ENCODE measurements around the gene DENND1C.

Gene DENND1C

DNA sequence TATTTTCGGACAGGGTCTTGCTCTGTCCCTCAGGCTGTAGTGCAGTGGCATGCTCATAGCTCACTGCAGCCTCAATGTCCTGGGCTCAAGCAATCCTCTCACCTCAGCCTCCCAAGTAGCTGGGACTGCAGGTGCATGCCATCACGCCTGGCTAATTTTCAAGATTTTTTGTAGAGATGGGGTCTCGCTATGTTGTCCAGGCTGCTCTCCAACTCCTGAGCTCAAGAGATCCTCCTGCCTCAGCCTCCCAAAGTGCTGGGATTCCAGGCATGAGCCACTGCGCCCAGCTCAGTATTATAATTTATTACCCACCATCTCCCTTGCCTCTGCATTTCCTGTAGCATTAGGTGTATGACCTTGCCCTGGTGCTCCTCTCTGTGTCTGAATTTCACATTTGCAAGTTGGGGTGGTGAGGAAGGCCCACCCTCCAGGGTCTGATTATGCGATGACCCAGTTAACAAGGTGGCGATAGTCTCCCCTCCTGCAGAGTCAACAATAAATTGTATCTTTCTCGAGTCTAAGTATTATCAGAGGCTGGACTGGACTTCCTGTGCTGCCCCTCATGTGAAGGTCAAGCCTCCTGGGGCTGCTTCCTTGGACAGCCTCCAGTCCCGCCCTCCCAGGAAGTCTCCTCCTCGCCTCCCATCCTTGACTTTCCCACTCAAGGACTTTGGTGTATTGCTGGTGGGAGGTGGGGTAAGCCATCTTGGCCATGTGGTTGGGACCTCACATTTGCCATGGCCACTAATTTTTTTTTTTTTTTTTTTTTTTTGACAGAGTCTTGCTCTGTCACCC is 22.0 kb upstream of the DENND1C start:
- DNase-seq: no peak

DNA sequence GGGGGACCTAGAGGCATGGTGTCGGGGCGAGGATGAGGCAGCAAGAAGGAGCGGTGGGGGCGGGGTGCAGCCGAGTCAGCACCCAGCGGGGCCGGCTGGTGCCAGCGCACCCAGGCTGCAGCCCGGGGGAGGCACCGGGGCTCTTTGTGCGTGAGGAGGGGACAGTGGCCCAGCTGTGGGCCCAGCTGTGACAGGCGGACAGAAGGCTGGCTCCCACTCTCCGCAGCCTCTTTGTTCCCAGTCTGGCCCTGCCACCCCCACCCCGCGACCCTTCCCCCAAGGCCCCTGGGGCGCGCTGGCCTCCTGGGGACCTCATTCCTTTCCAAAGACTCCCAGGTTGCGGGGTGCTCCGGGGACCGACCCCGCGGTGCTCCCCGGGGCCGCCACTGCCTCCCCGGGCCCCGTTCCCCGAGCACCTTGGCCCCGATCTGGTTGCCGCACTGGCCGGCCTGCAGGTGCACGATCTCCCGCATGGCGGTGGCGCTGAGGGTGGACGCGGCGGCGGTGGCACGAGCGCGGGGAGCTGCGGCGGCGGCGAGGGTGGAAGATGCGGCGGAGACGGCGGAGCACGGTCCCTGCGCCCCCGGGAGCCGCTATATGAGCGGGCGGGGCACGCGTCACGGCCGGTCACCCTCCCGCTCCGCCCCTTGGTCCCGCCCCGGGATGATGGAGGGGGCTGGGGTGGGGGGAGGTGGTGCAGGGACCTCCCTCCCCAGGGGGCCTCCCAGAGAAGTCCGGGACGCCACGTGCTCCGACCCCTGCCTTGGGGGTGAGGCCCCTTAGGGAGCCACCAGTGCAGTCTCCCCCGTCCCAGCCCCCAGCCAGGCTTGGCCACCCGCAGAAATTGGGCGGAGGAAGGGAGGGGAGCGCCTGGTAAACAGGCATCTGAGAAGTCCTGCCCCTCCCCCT is 20.4 kb upstream of the DENND1C start, which contains the start of gene TUBB4A:
Gene TUBB4A (minus strand): TSS at position 570 of the 909 bp plus-strand sequence. CDS start 97 bp downstream, at position 473.
- DNase-seq: no peak

DNA sequence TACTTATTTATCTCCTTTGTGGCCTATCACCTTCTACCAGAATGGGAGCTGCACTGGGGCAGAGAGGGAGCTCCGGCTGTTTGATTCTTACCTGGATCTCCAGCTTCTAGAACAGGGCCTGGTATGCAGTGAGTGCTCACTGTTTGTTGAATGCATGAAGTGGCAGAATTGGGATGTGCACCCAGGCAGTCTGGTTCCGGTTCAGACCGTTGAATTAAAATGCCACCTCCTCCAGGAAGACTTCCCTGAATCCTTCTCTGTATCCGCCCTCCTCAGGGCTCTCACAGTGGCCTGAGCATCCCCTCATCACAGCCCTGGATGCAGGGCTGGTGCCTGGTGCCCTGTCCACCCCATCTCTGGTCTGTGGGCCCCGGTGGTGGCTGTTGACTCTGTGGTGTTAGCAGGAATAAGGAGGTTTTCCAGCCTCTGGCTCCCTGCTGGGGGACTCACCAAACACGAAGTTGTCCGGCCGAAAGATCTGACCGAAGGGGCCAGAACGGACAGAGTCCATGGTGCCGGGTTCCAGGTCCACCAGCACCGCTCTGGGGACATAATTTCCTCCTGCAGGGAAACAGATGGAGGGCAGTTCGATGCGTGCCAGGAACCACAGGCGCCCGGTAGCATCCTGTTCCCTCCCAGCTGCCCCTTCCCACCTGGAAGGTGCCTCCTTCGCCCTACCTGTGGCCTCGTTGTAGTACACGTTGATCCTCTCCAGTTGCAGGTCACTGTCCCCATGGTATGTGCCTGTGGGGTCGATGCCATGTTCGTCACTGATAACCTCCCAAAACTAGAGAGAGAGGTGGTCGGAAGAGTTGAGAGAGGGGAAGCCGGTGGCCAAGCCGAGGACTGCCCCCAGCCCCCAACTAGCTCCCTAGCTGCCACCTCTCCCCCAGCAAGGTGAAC is 19.5 kb upstream of the DENND1C start:
- DNase-seq: no peak

GRCh38 chr19:6499052-6499790 is 17.6 kb upstream of the DENND1C start:
- no peak for DNase-seq

DNA sequence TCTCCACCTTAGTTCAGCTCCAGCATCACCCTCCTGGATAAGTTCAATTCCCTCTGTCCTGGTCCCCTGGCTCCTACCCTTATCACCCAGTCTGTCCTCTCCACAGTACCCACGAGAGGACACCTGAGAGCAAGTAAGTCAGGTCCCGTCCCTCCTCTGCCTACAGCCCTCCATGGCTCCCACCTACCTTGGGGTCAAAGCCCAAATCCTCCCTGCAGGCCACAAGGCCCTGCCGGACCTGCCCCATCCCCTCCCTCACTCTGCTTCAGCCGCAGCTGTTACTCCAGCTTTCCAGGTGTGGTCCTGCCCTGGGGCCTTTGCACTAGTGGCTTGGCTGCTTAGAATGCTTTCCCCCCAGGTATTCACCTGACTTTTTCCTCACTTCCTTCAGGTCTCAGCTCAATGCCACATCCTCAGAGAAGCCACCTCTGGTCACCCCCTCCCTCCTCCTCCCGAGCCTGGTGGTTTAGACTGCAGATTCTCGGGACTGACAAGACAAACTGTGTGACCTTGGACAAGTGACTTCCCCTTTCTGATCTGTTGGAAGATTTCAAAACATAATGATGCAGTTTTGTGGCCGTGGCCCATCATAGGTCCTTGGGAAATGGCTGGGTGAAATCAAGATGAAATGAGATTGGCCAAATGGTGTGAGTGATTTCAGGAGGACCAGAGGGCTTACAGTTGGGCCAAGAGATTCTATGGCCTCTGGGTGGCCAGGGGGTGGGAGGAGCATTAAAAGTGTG is 16.9 kb upstream of the DENND1C start:
- DNase-seq: no peak

DNA sequence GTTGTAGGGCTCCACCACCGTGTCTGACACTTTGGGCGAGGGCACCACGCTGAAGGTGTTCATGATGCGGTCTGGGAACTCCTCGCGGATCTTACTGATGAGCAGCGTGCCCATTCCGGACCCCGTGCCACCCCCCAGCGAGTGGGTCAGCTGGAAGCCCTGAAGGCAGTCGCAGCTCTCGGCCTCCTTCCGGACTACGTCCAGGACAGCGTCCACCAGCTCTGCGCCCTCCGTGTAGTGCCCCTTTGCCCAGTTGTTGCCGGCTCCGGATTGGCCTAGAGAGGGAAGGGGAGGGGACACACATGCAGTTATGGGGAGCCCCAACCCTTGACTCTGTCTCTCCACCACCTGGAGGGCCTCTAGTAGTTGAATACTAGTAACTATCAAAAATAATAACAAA is 14.4 kb upstream of the DENND1C start:
- no peak for DNase-seq

DNA sequence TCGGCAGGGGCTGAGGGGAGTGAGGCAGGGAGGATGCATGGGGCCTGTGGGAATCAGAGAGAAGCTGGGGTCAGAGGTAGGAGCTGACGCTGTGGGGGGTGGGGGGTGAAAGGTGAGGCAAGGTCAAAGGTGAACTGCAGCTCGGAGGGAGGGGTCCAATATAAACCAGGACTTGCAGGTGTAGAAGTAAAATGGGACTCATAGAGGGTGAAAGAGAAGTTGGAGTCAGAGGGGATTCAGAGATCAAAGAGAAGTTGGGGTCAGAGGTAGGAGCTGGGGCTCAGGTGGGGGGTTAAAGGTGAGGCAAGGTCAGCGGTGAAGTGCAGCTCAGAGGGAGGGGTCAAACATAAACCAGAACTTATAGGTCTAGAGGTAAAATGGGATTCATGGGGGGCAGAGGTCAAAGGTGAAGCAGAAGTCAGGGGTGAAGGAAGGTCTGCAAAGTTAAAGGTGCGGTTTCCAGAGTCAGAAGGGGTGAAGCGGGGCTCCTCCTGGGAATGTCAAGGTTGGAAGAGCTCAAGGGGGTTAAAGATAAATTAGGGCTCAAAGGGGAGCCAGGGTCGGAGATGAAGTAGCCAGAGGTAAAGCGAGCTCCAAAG is 12.9 kb upstream of the DENND1C start:
- DNase-seq: no peak

DNA sequence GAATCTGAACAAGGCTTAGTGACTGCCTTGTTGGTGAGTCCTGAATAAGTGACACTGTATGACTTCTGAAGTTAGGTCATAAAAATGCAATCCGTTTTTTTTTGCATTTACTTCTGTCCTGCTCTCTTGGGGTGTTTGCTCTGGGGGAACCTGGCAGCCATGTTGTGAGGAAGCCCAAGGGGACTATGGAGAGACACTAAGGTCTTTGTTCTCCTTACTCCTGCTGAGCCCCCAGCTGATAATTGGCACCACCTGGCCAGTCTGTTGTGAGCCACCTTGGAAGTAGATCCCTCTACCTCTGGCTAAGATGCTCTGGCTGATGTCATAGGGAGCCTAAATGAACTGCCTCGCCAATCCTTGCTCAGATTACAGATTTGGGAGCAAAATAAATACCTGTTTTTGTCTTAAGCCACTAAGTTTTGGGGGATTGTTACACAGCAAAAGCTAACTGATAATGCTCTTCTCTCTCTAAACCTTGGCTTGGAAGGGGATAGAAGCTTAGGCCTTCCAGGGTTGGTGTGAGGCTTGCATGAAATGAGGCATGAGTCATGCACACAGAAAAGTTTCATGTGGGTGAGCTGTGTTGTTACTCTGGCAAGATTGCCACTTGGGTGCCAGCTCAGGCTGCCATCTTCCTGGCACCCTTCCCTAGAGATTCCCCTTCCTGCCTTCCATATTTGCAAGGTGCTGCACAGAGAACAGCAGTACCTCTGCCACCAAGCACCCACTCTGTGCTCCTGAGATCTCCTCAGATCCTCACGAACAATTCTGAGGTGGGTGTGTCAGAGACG is 10.4 kb upstream of the DENND1C start:
- DNase-seq: no peak

GRCh38 chr19:6490134-6490533 is 8.5 kb upstream of the DENND1C start:
- no peak for DNase-seq

- no peak for DNase-seq
Observed at GRCh38 chr19:6489278-6490061, 7.9 kb upstream of the DENND1C start.

DNA sequence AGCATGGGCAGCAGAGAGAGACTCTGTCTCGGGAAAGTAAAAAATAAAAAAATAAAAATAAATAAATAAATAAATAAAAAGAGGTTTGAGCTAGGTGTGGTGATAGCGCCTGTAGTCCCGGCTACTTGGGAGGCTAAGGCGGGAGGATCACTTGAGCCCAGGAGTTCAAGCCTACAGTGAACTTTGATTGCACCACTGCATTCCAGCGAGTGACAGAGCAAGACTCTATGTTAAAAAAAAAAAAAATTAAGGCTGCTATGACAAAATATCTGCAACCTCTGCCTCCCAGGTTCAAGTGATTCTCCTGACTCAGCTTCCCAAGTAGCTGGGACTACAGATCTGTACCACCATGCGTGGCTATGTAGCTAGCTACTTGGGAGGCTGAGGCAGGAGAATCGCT is 3.2 kb upstream of the DENND1C start:
- DNase-seq: no peak

DNA sequence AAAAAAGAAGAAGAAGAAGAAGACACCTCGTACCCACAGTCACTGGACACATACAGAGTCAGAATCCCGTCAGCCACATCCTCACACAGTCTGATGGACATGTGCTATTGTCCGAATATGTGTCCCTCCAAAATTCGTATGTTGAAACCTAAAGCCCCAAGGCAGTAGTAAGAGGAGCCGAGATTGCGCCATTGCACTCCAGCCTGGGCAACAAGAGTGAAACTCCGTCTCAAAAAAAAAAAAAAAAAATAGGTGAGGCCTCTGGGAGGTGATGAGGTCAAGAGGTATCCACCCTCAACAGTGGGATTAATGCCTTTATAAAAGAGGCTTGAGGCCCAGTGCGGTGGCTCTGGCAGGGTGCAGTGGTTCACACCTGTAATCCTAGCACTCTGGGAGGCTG is 2.6 kb upstream of the DENND1C start:
- no peak for DNase-seq

DNA sequence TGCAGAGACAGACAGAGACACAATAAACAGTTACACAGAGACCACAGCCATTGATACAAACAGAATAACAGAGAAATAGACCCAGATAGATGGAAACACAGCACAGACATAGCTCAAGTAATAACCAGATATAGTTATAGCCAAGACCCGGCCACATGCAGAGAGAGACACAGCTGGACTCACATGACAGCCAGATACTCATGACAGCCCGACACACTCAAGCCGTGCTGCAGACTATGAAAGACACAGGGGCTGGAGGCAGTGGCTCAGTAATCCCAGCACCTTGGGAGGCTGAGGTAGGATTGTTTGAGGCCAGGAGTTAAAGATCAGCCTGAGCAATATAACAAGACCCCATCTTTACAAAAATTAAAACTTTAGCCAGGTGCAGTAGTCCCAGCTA is 1.6 kb upstream of the DENND1C start:
- DNase-seq: no peak

GRCh38 chr19:6482343-6482686 is 728 bp upstream of the DENND1C start:
- no peak for DNase-seq

DNA sequence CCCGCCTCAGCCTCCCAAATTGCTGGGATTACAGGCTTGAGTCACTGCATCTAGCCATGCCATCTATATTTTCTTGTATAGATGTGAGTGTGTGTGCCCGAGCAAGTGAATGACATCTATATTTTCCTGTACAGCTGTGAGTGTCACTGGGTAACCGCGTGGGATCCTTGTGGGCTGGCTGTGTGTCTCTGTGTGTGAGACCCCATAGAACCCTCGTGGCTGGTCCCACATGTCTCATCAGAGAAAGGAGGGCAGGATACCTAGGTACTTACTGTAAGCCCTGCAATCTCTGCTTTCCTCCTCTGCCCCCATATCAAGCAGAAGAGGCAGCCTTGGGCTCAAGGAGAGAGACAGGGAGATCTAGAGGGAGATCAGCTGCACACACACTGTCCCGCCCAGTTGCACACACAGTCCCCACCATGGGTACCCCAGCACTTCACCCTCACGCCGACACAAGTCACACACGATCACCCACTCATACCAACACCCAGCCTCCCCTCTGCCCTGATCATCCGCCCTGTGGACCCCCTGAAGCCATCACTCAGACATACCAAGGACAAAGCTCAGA is 655 bp downstream of the DENND1C start:
- no peak for DNase-seq

GRCh38 chr19:6479836-6480398 is 1.7 kb downstream of the DENND1C start:
- no peak for DNase-seq

DNA sequence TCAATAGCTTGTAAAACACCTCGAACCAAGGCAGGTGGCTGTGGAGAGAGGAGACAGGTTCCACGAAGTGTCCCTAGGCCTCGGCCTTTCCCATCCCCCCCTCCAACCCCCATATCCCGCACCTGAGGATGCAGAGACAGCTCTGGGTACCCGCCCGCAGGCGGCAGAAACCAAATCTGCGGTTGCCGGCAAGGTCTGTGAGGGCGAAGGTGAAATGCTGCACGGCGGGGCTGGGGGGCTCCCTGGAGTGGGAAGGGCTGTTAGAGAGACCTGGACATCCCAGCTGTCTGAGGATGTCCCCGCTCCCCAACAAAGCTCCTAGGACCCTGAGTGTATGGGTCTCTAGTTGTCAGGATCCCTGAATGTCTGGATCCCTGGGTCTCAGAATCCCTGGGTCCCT is 2.8 kb downstream of the DENND1C start:
- DNase-seq: no peak

DNA sequence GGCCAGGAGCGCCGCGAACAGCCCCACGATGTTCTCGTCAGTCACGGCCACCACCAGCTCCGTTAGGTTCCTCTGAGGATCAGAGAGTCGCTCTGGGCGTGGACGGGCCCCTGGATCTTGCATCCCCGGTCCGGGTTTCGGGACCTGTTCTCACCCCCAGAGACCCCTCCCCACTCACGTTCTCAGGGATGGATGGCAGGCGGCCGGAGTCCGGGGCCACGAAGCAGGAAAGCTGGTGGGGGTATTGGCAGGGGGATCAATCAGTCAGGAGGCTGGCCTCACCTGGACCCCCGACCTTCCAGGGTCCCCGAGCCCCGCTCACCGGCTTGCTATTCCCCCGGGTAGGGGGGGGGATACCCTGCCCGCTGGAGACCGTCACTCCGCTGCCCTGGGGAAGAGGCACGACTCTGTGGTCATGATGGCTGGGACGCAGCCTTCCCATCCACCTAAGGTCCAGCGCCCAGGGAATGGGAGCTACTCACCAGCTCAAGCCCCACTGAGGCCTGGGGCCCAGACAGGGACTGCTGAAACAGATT is 4.6 kb downstream of the DENND1C start:
- no peak for DNase-seq
